Posterior vena cava (tissue), 2 donors: ENCODE data around the gene MATN1. TPM values are rescaled to one million over a fixed set of nuclear protein-coding genes. Genes with fewer than 3 reads are reported as not detected.

Experiments used
- DNase-seq: peaks from one replicate; pipeline ENCODE4 v3.0.0-alpha.2; 2020; ENCODE audit warnings: low spot score
- intact Hi-C, 2 donors: fragments of 100-400 bp; cut with DNase I; formaldehyde crosslinking; loops; one replicate each; pipeline versions ENCODE4 v1.14.1 to v1.14.2; 2022 to 2023
- total RNA-seq, 2 donors: library from RNA; stranded (reverse); fragmentation: NEBNext Ultra II Directional; extraction: Animal tissue kit (Norgen Biotek cat#: 25700); gene quantifications; one replicate each; pipeline ENCODE4 v1.2.1, GENCODE V29; 2021
- donor health status: DM: yes; HTN: yes; CAD: no.
- donor health status: DM: yes; HTN: yes; CAD: no.

The MATN1 gene
- total RNA-seq, 2 donors from 2014 or later, result not detected

GRCh38 chr1:30747033-30748008, 23.9 kb upstream of the MATN1 start:
- DNase-seq, result no peak
- intact Hi-C loops, result no loop called here

- intact Hi-C loops, result no loop called here
- DNase-seq, result no peak
Observed at GRCh38 chr1:30746212-30747032, 23.0 kb upstream of the MATN1 start.

DNA sequence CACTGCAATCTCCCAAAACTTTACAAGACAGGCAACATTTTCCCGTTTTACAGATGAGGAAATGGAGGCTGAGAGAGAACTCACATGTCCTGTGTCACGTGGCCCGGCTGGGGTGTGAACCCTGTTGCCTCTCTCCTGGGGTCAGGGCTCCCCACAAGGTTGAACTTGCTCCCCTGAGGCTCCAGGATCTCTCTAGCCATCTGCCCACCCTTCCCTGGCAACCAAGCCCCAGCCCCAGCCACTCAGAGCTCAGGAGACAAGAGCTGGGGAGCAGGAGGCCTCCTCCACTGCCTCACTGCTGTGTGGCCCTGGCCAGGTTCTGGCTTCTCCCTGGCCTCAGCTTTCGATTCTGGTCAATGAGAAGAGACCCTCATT, 22.4 kb upstream of the MATN1 start:
- DNase-seq, result no peak
- intact Hi-C loops, result no loop called here

- intact Hi-C loops, result no loop called here
- no peak for DNase-seq
Observed at GRCh38 chr1:30745156-30745833, 21.9 kb upstream of the MATN1 start.

GRCh38 chr1:30744060-30744756, 20.8 kb upstream of the MATN1 start:
- intact Hi-C loops, result no loop called here
- DNase-seq, result no peak

GRCh38 chr1:30743584-30744059, 20.2 kb upstream of the MATN1 start:
- no peak for DNase-seq
- intact Hi-C loops, result no loop called here

- DNase-seq, result no peak
- intact Hi-C loops, result no loop called here
Observed at GRCh38 chr1:30742963-30743559, 19.7 kb upstream of the MATN1 start.

- intact Hi-C loops, result no loop called here
- no peak for DNase-seq
Observed at GRCh38 chr1:30742300-30742962, 19.0 kb upstream of the MATN1 start.

GRCh38 chr1:30741239-30741894, 18.0 kb upstream of the MATN1 start:
- peak; percentile 70 for DNase-seq
- intact Hi-C loops, result no loop called here

DNA sequence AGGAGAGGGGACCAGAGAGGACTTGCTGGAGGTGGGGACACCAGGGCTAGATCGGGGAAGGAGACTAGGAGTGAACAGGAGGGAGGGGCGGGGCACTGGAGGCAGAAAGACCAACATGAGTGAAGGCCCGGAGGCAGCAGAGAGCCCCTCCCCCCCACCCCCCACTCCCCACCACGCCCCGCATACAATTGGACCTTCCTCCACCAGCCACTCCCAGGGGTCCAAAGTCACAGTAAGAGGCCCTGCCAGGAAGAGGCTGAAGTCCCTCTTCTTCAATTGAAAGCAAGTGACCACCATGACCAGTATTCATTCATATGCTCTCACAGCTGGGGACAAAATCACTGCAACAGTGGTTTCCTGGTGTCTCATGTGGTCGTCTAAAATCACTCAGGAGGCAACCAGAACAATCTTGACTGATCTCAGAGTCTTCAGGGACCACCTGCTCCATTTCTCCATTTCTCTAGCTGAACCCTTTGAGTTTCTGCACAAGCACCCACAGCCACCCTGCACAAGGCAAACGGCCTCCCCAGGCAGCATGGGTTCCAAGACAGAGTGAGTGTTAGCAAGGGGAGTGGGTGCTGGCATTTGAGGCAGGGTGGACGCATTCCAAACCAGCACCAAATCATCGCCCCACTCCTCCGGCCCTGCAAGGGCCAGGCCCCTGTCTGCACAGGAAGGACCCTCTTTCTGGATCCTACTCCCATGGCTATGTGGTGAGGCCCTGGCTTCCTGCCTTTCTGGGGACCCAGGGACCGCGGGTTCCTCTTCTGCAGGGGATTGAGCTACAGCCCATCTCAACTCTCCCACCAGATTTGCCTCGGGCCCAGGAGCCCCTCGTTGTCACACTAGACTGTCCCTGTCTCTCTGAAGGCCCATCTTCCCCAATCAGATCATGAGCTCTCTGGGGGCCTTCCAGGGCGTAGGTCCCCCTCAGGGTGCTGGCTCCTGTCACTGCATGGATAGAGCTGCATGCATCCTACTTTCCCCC, 17.2 kb upstream of the MATN1 start:
- intact Hi-C loops, result no loop called here

GRCh38 chr1:30739601-30740000, 16.2 kb upstream of the MATN1 start:
- no peak for DNase-seq
- intact Hi-C loops, result loop anchor here in 1 of 2 donors (5.0 kb wide), 1 partner anchor 33 kb away; no protein-coding TSS in a partner anchor

More for the DNA sequence above, 17.2 kb upstream of the MATN1 start:
- no peak for DNase-seq

DNA sequence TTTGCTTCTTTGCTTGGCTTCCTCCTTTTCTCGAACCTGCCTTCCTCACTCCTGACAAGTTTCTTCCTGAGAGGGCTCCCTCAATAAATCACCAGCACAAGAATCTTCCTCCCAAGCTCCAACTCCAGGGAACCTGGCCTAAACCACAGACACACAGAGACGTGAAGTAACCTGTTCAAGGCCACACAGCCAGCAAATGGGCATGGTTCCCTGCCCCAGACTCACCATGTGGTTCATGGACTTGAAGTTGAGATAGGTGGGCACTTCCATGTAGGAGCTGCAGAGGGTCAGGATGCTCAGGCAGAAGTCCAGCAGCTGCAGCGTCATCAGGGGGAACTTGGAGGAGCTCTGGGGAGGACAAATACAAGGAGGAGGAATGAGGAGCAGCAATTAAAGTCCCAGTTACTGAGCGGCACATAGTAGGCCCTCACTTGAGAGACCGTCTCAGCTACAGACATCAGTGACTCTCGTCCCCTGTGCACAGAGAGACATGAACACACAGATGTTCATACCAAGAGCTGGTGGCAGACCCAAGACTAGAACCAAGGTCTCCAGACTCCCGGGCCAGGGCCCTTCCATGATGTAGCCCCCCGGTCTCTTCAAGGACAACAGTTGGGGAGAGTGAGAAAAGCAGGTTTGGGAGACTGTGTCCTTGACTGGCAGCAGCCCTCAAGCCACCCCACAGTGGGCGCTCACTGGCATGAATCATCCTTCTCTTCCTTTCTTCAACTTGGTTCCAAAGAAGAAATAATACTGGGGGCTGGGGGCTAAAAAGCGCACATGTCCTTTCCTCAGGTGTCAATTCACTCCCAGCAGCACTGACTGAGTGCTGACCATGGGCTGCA, 15.6 kb upstream of the MATN1 start:
- intact Hi-C loops, result loop anchor here in 1 of 2 donors (5.0 kb wide), 1 partner anchor 33 kb away; no protein-coding TSS in a partner anchor
- no peak for DNase-seq

DNA sequence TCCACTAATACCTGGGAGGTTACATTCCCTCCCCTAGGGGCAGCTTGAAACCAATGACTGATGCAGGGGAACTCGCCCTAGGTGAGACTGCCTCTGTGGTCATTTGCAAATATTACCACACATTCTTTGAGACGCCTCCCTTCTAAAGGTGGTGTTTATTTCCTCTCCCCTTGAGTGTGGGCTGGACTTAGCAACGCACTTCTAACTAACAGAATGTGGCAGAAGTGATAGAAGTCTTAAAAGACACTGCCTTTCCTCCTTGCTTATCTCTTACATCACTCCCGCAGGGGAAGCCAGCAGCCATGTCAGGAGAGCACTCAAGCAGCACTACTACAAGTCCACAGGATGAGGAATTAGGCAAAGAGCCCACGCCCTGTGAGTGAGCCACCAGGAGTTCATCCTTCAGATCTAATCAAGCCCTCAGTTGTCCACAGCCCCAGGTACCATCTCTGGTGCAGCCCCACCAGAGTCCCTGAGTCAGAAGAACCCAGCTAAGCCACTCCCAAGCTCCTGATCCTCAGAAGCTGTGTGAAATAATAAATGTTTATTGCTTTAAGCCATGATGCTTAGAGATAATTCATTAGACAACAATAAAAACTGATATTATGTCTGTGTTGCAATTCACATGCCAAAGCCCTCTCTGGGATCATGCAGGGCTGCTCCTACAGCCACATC, 14.8 kb upstream of the MATN1 start:
- intact Hi-C loops, result loop anchor here in 1 of 2 donors (5.0 kb wide), 1 partner anchor 34 kb away; no protein-coding TSS in a partner anchor
- DNase-seq, result no peak

DNA sequence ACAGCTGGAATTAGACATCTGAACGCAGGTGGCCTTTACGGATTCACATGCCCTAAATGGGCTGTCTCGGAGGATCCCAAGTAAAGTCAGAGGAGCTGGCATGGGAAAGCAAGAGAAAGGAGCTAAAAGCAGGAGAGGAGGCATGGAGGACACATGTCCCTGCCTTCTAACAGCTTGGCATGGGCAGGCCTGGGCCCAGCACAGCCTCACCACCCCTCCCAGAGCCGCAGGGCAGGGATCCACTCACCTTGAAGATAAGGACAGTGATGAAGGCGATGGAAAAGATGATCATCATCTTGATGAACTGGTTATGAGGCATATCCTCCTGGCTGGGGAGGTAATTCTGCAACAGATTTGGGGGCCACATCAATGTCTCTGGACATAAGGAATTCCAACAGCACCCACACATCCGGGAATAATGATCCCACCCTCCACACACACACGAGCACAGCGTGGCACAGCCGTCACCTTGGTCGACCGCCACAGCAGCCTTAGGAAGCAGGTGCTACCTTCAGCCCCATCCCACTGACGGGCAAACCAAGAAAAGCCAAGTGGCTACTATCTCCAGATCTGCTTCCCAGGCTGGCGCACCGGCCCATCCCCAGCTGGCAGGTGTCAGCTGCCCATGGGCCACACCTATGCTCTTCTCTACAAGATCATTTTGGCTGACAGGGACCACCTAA, 14.1 kb upstream of the MATN1 start:
- DNase-seq, result no peak
- intact Hi-C loops, result loop anchor here in 1 of 2 donors (5.0 kb wide), 1 partner anchor 35 kb away; no protein-coding TSS in a partner anchor
